Lower leg skin (tissue), 3 donors: ENCODE data around the gene SYT17.

Source experiments
- CTCF ChIP-seq, 3 donors: fragments of 450-650 bp; IDR thresholded peaks; one replicate each; pipeline ENCODE4 v1.5.1; 2016; ENCODE audit warnings: antibody characterized with exemption in 3 of 3, mild to moderate bottlenecking in 3 of 3, moderate library complexity in 2 of 3
- POLR2A ChIP-seq, 2 donors: fragments of 450-650 bp; IDR thresholded peaks; one replicate each; pipeline ENCODE4 v1.6.1; 2016 to 2017; ENCODE audit warnings: antibody characterized with exemption in 2 of 2, mild to moderate bottlenecking in 1 of 2, moderate library complexity in 1 of 2

- TF ChIP-seq CTCF (IDR thresholded peaks at IDR 0.05) (no peak), POLR2A (IDR thresholded peaks at IDR 0.05) (no peak)
Measured at GRCh38 chr16:19210280-19210924, 42.4 kb downstream of the SYT17 start.
